ENCODE data around the gene DHX57.

GRCh38 chr2:38836791-38837190 is 38.9 kb downstream of the DHX57 start:
- no peak for TF ChIP-seq CTCF (IDR thresholded peaks at IDR 0.05; ENCODE audit: poor library complexity, severe bottlenecking)
- TF ChIP-seq MXI1 (conservative IDR thresholded peaks at IDR 0.05; ENCODE audit: poor library complexity, severe bottlenecking), result no peak
- TF ChIP-seq POLR2AphosphoS5 (IDR thresholded peaks at IDR 0.05), result no peak
